K562 (cell line): ENCODE results near the gene MSI1. TPM values are rescaled to one million over a fixed set of nuclear protein-coding genes. Genes with fewer than 3 reads are reported as not detected.

Experiments
- ARID1B ChIP-seq: fragments of 450-650 bp; IDR thresholded peaks from 2 replicates; pipeline ENCODE4 v1.6.1; 2016; ENCODE audit warnings: antibody characterized with exemption, mild to moderate bottlenecking, inconsistent platforms
- CBX3 ChIP-seq, 2 experiments: IDR thresholded peaks; 1 replicate in 1 of 2; 2 replicates in 1 of 2; pipeline ENCODE4 v1.6.1; 2012; ENCODE audit warnings: inconsistent platforms in 2 of 2, low read length in 2 of 2, borderline replicate concordance in 1 of 2, control low read depth in 1 of 2
- CREM ChIP-seq: IDR thresholded peaks from 2 replicates; pipeline ENCODE4 v1.6.1; 2014; ENCODE audit warnings: antibody characterized with exemption, low read depth
- MIER1 ChIP-seq: fragments of 450-650 bp; IDR thresholded peaks from 2 replicates; pipeline ENCODE4 v1.6.1; 2016; ENCODE audit warnings: antibody characterized with exemption, mild to moderate bottlenecking, low read depth
- SIRT6 ChIP-seq: IDR thresholded peaks from one replicate; pipeline ENCODE4 v1.6.1; 2012; ENCODE audit warnings: low read depth, mild to moderate bottlenecking, control low read depth, inconsistent platforms, low read length, moderate library complexity
- TCF7L2 ChIP-seq: fragments of 150-350 bp; IDR thresholded peaks from 2 replicates; pipeline ENCODE4 v1.6.1; 2016; ENCODE audit warnings: low read depth, mild to moderate bottlenecking, low read length, moderate library complexity
- TEAD1 ChIP-seq, 2 experiments: fragments of 450-650 bp in 1 of 2; sonication (generic) in 1 of 2; formaldehyde crosslinking; IDR thresholded peaks; 2 replicates each; pipeline versions ENCODE4 v1.4.0 to v1.8.0; 2020 to 2022; ENCODE audit warnings: mild to moderate bottlenecking in 2 of 2, missing genetic modification reagents in 1 of 2
- YY1 ChIP-seq, 3 experiments: IDR thresholded peaks; 2 replicates each; pipeline ENCODE4 v1.6.1; 2011; ENCODE audit warnings: low read length in 2 of 3, mild to moderate bottlenecking in 2 of 3, moderate library complexity in 2 of 3, borderline replicate concordance in 1 of 3, control low read depth in 1 of 3, low read depth in 1 of 3; ENCODE audit not compliant: insufficient read depth in 3 of 3, insufficient replicate concordance in 2 of 3, control insufficient read depth in 1 of 3, insufficient read length in 1 of 3; ENCODE audit errors: extremely low read depth in 1 of 3
- ZNF143 ChIP-seq: sonication (generic); formaldehyde crosslinking; IDR thresholded peaks from 2 replicates; pipeline ENCODE4 v1.9.0; 2022; ENCODE audit warnings: mild to moderate bottlenecking, missing genetic modification reagents
- polyA plus RNA-seq, 8 experiments: library from polyadenylated mRNA; depleted of rRNA in 4 of 8; stranded (reverse) in 5 of 8; unstranded in 3 of 8; fragments of >200 nt; fragmentation: Nextera tagmentation in 2 of 8; fragmentation: Illumina TruSeq in 1 of 8; extraction: Ambion mirVana in 2 of 8; extraction: Trizol in 1 of 8; gene quantifications; 2 replicates each; pipeline versions ENCODE4 v1.2.1 to v1.2.3, GENCODE V29; 2011 to 2014; ENCODE audit warnings: inconsistent platforms in 1 of 8, missing spikeins in 1 of 8
- total RNA-seq, 7 experiments: library from RNA; depleted of rRNA in 6 of 7; stranded (reverse); fragments of >200 nt in 6 of 7; fragmentation: Illumina TruSeq in 2 of 7; extraction: Trizol in 2 of 7; gene quantifications; 2 replicates each; pipeline versions ENCODE4 v1.2.1 to v1.2.3, GENCODE V29; 2011 to 2021; ENCODE audit warnings: low replicate concordance in 1 of 7
- TF ChIP-seq, protein P1 (sequence below), 2 experiments: fragments of 200-800 bp in 1 of 2; sonication (Bioruptor generic) in 1 of 2; sonication (generic) in 1 of 2; formaldehyde crosslinking in 1 of 2; IDR thresholded peaks in 1 of 2; conservative IDR thresholded peaks in 1 of 2; 2 replicates each; pipeline versions ENCODE4 v1.5.0 to v1.6.1; 2016 to 2020; ENCODE audit warnings: missing compliant biosample characterization in 1 of 2, missing genetic modification characterization in 1 of 2, missing genetic modification reagents in 1 of 2
- TF ChIP-seq, protein P2 (sequence below), 2 experiments: fragments of 450-650 bp in 1 of 2; sonication (generic) in 1 of 2; formaldehyde crosslinking in 1 of 2; IDR thresholded peaks in 1 of 2; conservative IDR thresholded peaks in 1 of 2; 2 replicates each; pipeline versions ENCODE4 v1.6.1 to v1.8.1; 2016 to 2023; ENCODE audit warnings: mild to moderate bottlenecking in 2 of 2, moderate library complexity in 2 of 2, inconsistent platforms in 1 of 2, missing genetic modification reagents in 1 of 2
- TF ChIP-seq, protein P3 (sequence below), 2 experiments: fragments of 450-650 bp in 1 of 2; sonication (generic) in 1 of 2; formaldehyde crosslinking in 1 of 2; IDR thresholded peaks; 2 replicates each; pipeline versions ENCODE4 v1.7.1 to v1.9.0; 2016 to 2022; ENCODE audit warnings: inconsistent platforms in 1 of 2, mild to moderate bottlenecking in 1 of 2, missing genetic modification reagents in 1 of 2

Gene MSI1
- total and polyA plus RNA-seq, 9 of the 15 experiments (the other 6 are each of a cell fraction or from before 2014, with no cell fraction given), result 0.16 TPM; not detected in 8

DNA sequence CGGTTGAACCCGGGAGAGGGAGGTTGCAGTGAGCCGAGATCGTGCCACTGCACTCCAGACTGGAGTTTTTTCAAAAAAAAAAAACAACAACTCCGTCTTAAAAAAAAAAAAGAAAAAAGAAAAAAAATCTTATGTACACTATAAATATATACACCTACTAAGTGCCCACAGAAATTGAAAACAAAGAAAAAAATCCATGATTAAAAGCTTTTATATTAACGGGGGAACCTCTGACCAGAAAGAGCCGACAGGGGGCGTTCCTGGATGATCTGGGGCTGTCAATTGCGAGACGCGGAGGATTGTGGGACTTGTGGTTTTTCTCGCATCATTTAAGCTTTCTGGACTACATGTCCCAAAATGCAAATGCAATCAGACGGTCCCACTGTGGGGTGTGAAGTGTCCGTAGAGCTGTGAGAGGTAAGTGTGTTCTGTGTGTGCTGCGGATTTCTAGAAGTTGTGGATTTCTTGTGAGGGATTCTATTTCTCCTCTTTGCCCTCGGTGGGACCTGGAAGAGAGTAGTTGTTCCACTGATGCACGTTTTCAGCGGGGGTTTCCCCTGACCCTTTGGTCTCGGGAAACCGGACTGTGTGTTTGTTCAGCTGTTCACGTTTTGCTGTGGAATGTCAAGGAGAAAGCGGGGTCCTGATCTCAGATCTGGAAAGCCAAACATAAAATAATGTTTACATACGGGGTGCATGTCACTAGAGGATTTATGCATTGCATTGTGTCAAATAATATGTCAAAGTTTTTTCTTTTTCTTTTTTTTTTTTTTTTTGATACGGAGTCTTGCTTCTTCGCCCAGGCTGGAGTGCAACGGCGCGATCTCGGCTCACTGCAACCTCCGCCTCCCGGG lies 66.8 kb downstream of the MSI1 start, which contains the start of gene SIRT4 (continued):
- TF ChIP-seq YY1 (IDR thresholded peaks at IDR 0.05; ENCODE audit: borderline replicate concordance in 1 of 3, control insufficient read depth in 1 of 3, extremely low read depth in 1 of 3, insufficient read depth in 3 of 3, insufficient read length in 1 of 3, insufficient replicate concordance in 2 of 3, low read depth in 1 of 3, low read length in 2 of 3), result peak in 2 of 3 experiments; percentile 35 to 52
- TF ChIP-seq, protein P1, sequence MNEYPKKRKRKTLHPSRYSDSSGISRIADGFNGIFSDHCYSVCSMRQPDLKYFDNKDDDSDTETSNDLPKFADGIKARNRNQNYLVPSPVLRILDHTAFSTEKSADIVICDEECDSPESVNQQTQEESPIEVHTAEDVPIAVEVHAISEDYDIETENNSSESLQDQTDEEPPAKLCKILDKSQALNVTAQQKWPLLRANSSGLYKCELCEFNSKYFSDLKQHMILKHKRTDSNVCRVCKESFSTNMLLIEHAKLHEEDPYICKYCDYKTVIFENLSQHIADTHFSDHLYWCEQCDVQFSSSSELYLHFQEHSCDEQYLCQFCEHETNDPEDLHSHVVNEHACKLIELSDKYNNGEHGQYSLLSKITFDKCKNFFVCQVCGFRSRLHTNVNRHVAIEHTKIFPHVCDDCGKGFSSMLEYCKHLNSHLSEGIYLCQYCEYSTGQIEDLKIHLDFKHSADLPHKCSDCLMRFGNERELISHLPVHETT (CRISPR knock-in tag; conservative IDR thresholded peaks at IDR 0.05 in 1 of 2, IDR thresholded peaks at IDR 0.05 in 1 of 2), result peak in 1 of 2 experiments; percentile 70; a peak in 2 of 4 replicates
- TF ChIP-seq, protein P2, sequence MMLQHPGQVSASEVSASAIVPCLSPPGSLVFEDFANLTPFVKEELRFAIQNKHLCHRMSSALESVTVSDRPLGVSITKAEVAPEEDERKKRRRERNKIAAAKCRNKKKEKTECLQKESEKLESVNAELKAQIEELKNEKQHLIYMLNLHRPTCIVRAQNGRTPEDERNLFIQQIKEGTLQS (IDR thresholded peaks at IDR 0.05), result peak; percentile 38; the same call in 1 of the 2 replicates
- TF ChIP-seq, protein P2 (CRISPR knock-in tag; conservative IDR thresholded peaks at IDR 0.05), result no peak
- peak in 1 of 2 experiments; percentile 65; a peak in 1 of 3 replicates for TF ChIP-seq CBX3 (IDR thresholded peaks at IDR 0.05; ENCODE audit: borderline replicate concordance in 1 of 2, low read length in 2 of 2)
- TF ChIP-seq SIRT6, result no peak
- TF ChIP-seq MIER1, result peak; percentile 66; the same call in 1 of the 2 replicates
- peak; percentile 88 for TF ChIP-seq TCF7L2
- TF ChIP-seq, protein P3, sequence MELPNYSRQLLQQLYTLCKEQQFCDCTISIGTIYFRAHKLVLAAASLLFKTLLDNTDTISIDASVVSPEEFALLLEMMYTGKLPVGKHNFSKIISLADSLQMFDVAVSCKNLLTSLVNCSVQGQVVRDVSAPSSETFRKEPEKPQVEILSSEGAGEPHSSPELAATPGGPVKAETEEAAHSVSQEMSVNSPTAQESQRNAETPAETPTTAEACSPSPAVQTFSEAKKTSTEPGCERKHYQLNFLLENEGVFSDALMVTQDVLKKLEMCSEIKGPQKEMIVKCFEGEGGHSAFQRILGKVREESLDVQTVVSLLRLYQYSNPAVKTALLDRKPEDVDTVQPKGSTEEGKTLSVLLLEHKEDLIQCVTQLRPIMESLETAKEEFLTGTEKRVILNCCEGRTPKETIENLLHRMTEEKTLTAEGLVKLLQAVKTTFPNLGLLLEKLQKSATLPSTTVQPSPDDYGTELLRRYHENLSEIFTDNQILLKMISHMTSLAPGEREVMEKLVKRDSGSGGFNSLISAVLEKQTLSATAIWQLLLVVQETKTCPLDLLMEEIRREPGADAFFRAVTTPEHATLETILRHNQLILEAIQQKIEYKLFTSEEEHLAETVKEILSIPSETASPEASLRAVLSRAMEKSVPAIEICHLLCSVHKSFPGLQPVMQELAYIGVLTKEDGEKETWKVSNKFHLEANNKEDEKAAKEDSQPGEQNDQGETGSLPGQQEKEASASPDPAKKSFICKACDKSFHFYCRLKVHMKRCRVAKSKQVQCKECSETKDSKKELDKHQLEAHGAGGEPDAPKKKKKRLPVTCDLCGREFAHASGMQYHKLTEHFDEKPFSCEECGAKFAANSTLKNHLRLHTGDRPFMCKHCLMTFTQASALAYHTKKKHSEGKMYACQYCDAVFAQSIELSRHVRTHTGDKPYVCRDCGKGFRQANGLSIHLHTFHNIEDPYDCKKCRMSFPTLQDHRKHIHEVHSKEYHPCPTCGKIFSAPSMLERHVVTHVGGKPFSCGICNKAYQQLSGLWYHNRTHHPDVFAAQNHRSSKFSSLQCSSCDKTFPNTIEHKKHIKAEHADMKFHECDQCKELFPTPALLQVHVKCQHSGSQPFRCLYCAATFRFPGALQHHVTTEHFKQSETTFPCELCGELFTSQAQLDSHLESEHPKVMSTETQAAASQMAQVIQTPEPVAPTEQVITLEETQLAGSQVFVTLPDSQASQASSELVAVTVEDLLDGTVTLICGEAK (IDR thresholded peaks at IDR 0.05), result peak; percentile 64; the same call in 1 of the 2 replicates
- TF ChIP-seq, protein P3 (CRISPR knock-in tag; IDR thresholded peaks at IDR 0.05), result no peak
- TF ChIP-seq ARID1B, result peak; percentile 70
- TF ChIP-seq CREM, result peak; percentile 82
- peak; percentile 92 for TF ChIP-seq ZNF143 (CRISPR knock-in tag)
- peak; percentile 61 to 75; a peak in 2 of 4 replicates for TF ChIP-seq TEAD1 (CRISPR knock-in tag; IDR thresholded peaks at IDR 0.05)
